NCI-H526 treated with DMSO at 0.1 percent for 48 hours (cell line): ENCODE results near the gene ZNF783.
"Not testable (repeated sequence)": the region's sequence is repeated elsewhere in the genome, so short reads cannot be mapped to it uniquely, and the experiment has no call there.

Experiments
- DNase-seq: peaks from one replicate; lab custom pipeline; 2025; lab: John Stamatoyannopoulos, UW

The ZNF783 gene

GRCh38 chr7:149240637-149241036 lies 21.4 kb upstream of the ZNF783 start:
- no peak for DNase-seq

GRCh38 chr7:149241696-149242095 lies 20.3 kb upstream of the ZNF783 start:
- DNase-seq: no peak

GRCh38 chr7:149245244-149245643 lies 16.8 kb upstream of the ZNF783 start:
- no peak for DNase-seq

- DNase-seq: no peak
Observed at GRCh38 chr7:149245744-149246143, 16.3 kb upstream of the ZNF783 start.

GRCh38 chr7:149248777-149249176 lies 13.2 kb upstream of the ZNF783 start:
- no peak for DNase-seq

GRCh38 chr7:149250151-149250550 lies 11.8 kb upstream of the ZNF783 start:
- DNase-seq: not testable (repeated sequence)

GRCh38 chr7:149251518-149251917 lies 10.5 kb upstream of the ZNF783 start:
- not testable (repeated sequence) for DNase-seq

- DNase-seq: no peak
Observed at GRCh38 chr7:149252378-149252777, 9.6 kb upstream of the ZNF783 start.

GRCh38 chr7:149253665-149254064 lies 8.3 kb upstream of the ZNF783 start:
- no peak for DNase-seq

GRCh38 chr7:149254181-149254858 lies 7.7 kb upstream of the ZNF783 start:
- DNase-seq: no peak

- no peak for DNase-seq
Observed at GRCh38 chr7:149255174-149255573, 6.8 kb upstream of the ZNF783 start.

- DNase-seq: no peak
Observed at GRCh38 chr7:149256568-149256967, 5.4 kb upstream of the ZNF783 start.

- DNase-seq: no peak
Observed at GRCh38 chr7:149257146-149257545, 4.8 kb upstream of the ZNF783 start.

- no peak for DNase-seq
Observed at GRCh38 chr7:149261316-149261828, 624 bp upstream of the ZNF783 start.

GRCh38 chr7:149266451-149266850 lies 4.5 kb downstream of the ZNF783 start:
- DNase-seq: no peak

- DNase-seq: no peak
Observed at GRCh38 chr7:149267733-149268132, 5.7 kb downstream of the ZNF783 start.

GRCh38 chr7:149274424-149274823 lies 12.4 kb downstream of the ZNF783 start:
- DNase-seq: not testable (repeated sequence)

- no peak for DNase-seq
Observed at GRCh38 chr7:149277871-149278270, 15.9 kb downstream of the ZNF783 start.

- no peak for DNase-seq
Observed at GRCh38 chr7:149278396-149278795, 16.4 kb downstream of the ZNF783 start.

- DNase-seq: no peak
Observed at GRCh38 chr7:149279111-149279743, 17.2 kb downstream of the ZNF783 start.

- DNase-seq: no peak
Observed at GRCh38 chr7:149280151-149280550, 18.2 kb downstream of the ZNF783 start.

- no peak for DNase-seq
Observed at GRCh38 chr7:149280661-149281507, 18.9 kb downstream of the ZNF783 start.
